ENCODE data around the gene PBX3. TPM values are rescaled to one million over a fixed set of nuclear protein-coding genes. Genes with fewer than 3 reads are reported as not detected.

The PBX3 gene
- total RNA-seq, 1 experiment from 2014 or later = 8.8 TPM

DNA sequence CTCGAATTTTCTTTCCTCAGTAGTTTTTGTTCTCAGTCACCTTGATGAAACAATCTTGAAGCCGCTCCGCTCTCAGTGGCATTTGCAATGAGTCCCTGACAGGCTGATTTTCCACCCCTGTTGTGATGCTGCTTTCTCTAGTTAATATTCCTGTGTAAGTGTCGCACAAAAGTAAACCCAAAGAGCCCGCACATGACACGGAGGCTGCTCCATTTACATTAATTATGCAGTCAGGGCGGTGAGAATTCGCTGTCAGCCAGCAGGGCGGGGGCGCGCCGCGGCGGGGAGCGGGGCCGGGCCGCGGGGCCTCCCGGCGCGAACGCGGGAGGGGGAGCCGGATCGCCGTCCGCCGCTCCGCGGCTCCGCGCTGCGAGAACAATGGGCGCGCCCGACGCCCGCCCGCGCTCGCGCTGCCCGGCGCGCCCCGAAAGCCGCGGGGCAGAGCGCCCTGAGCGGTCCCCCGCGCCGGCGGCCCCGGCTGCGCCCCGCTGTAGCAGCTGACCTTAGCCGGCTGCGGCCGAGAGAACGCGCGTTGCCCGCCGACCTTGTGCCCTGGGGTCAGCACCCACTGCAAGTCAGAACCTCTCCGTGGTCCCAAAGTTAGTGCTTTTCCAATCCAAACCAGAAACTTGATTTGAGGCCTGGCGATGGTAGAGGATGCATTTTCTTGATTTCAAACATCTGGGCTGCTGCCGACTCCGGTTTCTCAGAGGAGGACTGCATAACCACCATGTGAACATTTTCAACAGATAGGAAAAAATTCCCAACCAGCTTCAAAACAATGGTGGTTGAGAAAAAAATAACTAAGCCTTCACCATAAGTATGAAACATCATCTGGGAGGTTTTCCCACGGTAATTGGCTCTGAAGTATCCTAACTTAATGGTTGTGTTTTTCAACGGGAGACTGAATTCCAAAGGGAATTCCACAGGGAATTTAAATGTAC, 142.6 kb downstream of the PBX3 start:
- Histone ChIP-seq H3K79me2 (ENCODE audit: low read length) (no peaks in the 10 kb centered on the region), H3K27me3 (ENCODE audit: low read length) (no peaks in the 10 kb centered on the region), H3K4me2 (ENCODE audit: low read depth, low read length, poor library complexity, severe bottlenecking) (no peak overlapping the region), H2AFZ (ENCODE audit: low read length) (no peak overlapping the region), H3K9me3 (ENCODE audit: low read length) (no peaks in the 10 kb centered on the region), H3K4me3 (ENCODE audit: low read length) (no peak overlapping the region), H3K9me2 (replicated peaks; ENCODE audit: insufficient read depth, low read length) (no peaks in the 10 kb centered on the region), H3K9ac (ENCODE audit: low read length) (no peak overlapping the region), H3K36me3 (ENCODE audit: insufficient read depth, low read length) (no peaks in the 10 kb centered on the region), H3K4me1 (ENCODE audit: low read length) (no peaks in the 10 kb centered on the region), H3K27ac (ENCODE audit: low read length) (no peak overlapping the region), H4K20me1 (ENCODE audit: insufficient read depth, low read depth, low read length) (peaks cover 13% of the 10 kb centered on the region; the same call in 1 of the 2 replicates)
- no peak for DNase-seq

DNA sequence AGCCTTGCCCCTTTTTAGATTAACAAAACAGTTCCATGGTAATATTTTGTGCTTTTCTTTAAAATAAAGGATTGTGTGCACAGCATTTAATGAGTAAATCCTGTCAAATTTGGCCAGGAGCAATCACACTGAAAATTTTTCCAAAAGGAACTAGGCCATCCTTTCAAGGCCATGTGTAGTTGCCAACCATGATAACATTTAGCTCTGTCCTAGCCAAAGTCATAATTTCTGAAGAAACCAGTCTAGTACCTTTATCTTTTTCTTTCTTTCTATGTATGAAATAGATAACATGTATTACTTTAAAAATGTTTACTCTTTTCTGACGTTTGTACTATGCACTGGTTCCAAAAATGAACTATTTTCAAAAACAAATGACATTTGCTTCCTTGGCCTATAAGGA, 143.7 kb downstream of the PBX3 start:
- Histone ChIP-seq H4K20me1 (ENCODE audit: insufficient read depth, low read depth, low read length) (peaks cover 13% of the 10 kb centered on the region; the same call in 1 of the 2 replicates), H3K4me2 (ENCODE audit: low read depth, low read length, poor library complexity, severe bottlenecking) (no peak overlapping the region), H3K4me1 (ENCODE audit: low read length) (no peaks in the 10 kb centered on the region)

DNA sequence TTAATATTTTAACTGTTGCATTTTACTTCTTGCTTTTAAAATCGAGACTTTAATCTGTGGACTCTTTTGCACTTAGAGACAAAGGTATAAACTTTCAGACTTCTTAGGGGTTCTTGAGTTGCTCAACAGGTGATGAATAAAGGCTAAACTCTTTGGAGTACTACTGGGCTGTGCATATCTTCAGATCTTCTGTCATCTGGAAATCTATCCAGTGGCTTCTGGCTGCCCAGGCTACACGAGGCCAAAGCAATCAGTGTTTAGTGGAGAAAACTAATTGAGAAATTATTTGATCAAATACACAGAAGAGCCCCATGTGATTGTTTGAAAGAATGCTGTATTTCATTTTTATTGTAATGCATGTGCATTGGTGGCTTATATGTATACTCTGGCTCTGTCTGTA, 146.1 kb downstream of the PBX3 start:
- Histone ChIP-seq H3K9ac (ENCODE audit: low read length) (no peak overlapping the region), H3K9me3 (ENCODE audit: low read length) (no peaks in the 10 kb centered on the region), H3K4me1 (ENCODE audit: low read length) (no peaks in the 10 kb centered on the region), H2AFZ (ENCODE audit: low read length) (no peak overlapping the region), H3K27ac (ENCODE audit: low read length) (no peak overlapping the region), H3K9me2 (replicated peaks; ENCODE audit: insufficient read depth, low read length) (no peaks in the 10 kb centered on the region), H3K36me3 (ENCODE audit: insufficient read depth, low read length) (no peaks in the 10 kb centered on the region), H3K4me3 (ENCODE audit: low read length) (no peak overlapping the region), H4K20me1 (ENCODE audit: insufficient read depth, low read depth, low read length) (peaks cover 8% of the 10 kb centered on the region; the same call in 1 of the 2 replicates), H3K79me2 (ENCODE audit: low read length) (no peaks in the 10 kb centered on the region), H3K4me2 (ENCODE audit: low read depth, low read length, poor library complexity, severe bottlenecking) (no peak overlapping the region), H3K27me3 (ENCODE audit: low read length) (no peaks in the 10 kb centered on the region)
- no peak for DNase-seq

More for the DNA sequence above, 143.7 kb downstream of the PBX3 start:
- no peak overlapping the region for H2AFZ ChIP-seq (ENCODE audit: low read length)
- H3K27ac ChIP-seq (ENCODE audit: low read length) = no peak overlapping the region
- no peaks in the 10 kb centered on the region for H3K9me3 ChIP-seq (ENCODE audit: low read length)
- no peaks in the 10 kb centered on the region for H3K27me3 ChIP-seq (ENCODE audit: low read length)
- no peak for DNase-seq
- no peaks in the 10 kb centered on the region for H3K36me3 ChIP-seq (ENCODE audit: insufficient read depth, low read length)
- no peak overlapping the region for H3K9ac ChIP-seq (ENCODE audit: low read length)
- H3K9me2 ChIP-seq (replicated peaks; ENCODE audit: insufficient read depth, low read length) = no peaks in the 10 kb centered on the region
- no peaks in the 10 kb centered on the region for H3K79me2 ChIP-seq (ENCODE audit: low read length)
- H3K4me3 ChIP-seq (ENCODE audit: low read length) = no peak overlapping the region

DNA sequence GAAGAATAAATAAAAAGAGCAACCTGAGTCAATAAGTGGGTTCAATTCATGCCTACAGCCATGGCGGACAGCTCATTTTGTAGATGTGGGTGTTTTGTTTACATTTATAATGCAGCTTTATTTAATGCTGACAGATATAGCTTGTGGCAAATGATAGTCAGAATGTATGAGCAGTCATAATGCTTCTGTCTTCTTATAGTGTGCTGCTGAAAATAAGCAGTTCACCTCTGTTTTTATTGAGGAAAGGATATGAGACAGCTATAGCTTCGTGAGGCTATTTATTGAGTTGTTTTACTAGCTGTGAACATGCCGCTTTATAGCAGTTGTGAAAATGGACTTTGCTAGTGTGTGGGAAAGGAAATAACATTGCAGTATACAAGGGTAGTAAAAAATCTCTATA, 147.4 kb downstream of the PBX3 start:
- Histone ChIP-seq H3K9me2 (replicated peaks; ENCODE audit: insufficient read depth, low read length) (no peaks in the 10 kb centered on the region), H3K36me3 (ENCODE audit: insufficient read depth, low read length) (no peaks in the 10 kb centered on the region), H3K27me3 (ENCODE audit: low read length) (no peaks in the 10 kb centered on the region), H4K20me1 (ENCODE audit: insufficient read depth, low read depth, low read length) (peaks cover 9% of the 10 kb centered on the region; the same call in 1 of the 2 replicates), H3K79me2 (ENCODE audit: low read length) (no peaks in the 10 kb centered on the region), H3K9ac (ENCODE audit: low read length) (no peak overlapping the region), H3K4me2 (ENCODE audit: low read depth, low read length, poor library complexity, severe bottlenecking) (no peak overlapping the region), H3K4me1 (ENCODE audit: low read length) (no peaks in the 10 kb centered on the region), H3K4me3 (ENCODE audit: low read length) (no peak overlapping the region), H2AFZ (ENCODE audit: low read length) (no peak overlapping the region), H3K27ac (ENCODE audit: low read length) (no peak overlapping the region), H3K9me3 (ENCODE audit: low read length) (no peaks in the 10 kb centered on the region)
- DNase-seq = no peak

DNA sequence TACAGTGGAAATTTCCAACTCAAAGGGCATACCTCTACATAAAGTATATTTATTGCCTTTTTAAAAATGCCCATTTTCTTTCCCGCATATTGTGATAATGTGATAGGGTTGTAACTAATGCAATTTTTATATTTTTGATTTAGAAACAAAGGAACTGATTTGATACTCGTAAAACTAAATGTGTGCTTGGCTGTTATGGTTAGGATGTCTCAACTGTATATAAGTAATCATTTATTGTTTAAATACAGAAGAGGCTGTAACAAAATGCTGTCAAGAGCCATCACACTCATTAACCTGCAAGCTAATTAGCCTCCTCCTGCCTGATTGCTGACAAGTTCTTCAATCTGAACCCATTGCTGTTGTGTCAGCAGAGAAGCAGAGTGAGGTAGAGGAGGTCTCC, 149.2 kb downstream of the PBX3 start:
- no peak overlapping the region for H2AFZ ChIP-seq (ENCODE audit: low read length)
- no peak overlapping the region for H3K4me2 ChIP-seq (ENCODE audit: low read depth, low read length, poor library complexity, severe bottlenecking)
- H3K9me2 ChIP-seq (replicated peaks; ENCODE audit: insufficient read depth, low read length) = no peaks in the 10 kb centered on the region
- no peaks in the 10 kb centered on the region for H3K27me3 ChIP-seq (ENCODE audit: low read length)
- H4K20me1 ChIP-seq (ENCODE audit: insufficient read depth, low read depth, low read length) = peaks cover 3% of the 10 kb centered on the region; the same call in 1 of the 2 replicates
- H3K9me3 ChIP-seq (ENCODE audit: low read length) = no peaks in the 10 kb centered on the region
- H3K79me2 ChIP-seq (ENCODE audit: low read length) = no peaks in the 10 kb centered on the region
- H3K9ac ChIP-seq (ENCODE audit: low read length) = no peak overlapping the region
- H3K36me3 ChIP-seq (ENCODE audit: insufficient read depth, low read length) = no peaks in the 10 kb centered on the region
- H3K4me3 ChIP-seq (ENCODE audit: low read length) = no peak overlapping the region
- H3K27ac ChIP-seq (ENCODE audit: low read length) = no peak overlapping the region
- H3K4me1 ChIP-seq (ENCODE audit: low read length) = no peaks in the 10 kb centered on the region
- no peak for DNase-seq

DNA sequence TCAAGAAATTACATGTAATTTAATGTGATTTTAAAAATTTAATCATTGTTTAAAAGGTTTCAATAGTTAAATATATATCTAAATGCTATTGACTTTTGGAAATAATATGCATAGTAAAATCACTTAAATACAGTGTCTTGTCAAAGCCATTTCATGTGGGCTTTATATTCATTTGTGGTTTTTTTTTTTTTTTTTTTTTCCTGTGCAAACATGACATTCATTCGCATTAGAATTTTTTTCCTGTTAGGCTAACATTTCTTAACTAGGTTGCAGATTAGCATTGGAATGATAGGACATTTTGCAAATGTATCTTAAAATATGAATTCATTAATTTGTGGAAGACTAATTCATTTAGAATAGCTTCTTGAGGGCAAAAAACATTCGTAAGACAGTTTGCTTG, 149.8 kb downstream of the PBX3 start:
- Histone ChIP-seq H3K9ac (ENCODE audit: low read length) (no peak overlapping the region), H3K27ac (ENCODE audit: low read length) (no peak overlapping the region), H3K4me3 (ENCODE audit: low read length) (no peak overlapping the region), H2AFZ (ENCODE audit: low read length) (no peak overlapping the region), H3K27me3 (ENCODE audit: low read length) (no peaks in the 10 kb centered on the region), H3K4me2 (ENCODE audit: low read depth, low read length, poor library complexity, severe bottlenecking) (no peak overlapping the region), H3K9me2 (replicated peaks; ENCODE audit: insufficient read depth, low read length) (no peaks in the 10 kb centered on the region), H3K36me3 (ENCODE audit: insufficient read depth, low read length) (no peaks in the 10 kb centered on the region), H3K79me2 (ENCODE audit: low read length) (no peaks in the 10 kb centered on the region), H3K9me3 (ENCODE audit: low read length) (no peaks in the 10 kb centered on the region), H4K20me1 (ENCODE audit: insufficient read depth, low read depth, low read length) (peaks cover 3% of the 10 kb centered on the region; the same call in 1 of the 2 replicates), H3K4me1 (ENCODE audit: low read length) (no peaks in the 10 kb centered on the region)
- DNase-seq = no peak

DNA sequence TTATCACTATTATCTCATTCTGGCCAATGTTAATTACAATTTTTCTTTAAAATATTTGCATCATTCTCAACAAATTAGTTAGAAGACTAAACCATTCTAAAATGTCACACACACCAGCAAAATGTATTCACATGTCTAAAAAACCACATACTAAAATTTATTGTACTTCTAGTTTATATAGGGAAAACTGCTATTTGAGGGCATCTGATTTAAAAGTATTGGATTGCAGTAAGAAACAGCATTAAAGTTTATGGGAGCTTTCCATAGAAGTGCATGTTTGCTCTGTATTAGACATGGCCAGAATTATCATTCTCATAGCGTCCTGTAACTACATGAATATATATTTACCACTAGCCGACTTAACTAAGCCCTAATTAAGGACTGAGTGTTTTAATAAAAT, 150.3 kb downstream of the PBX3 start:
- Histone ChIP-seq H3K79me2 (ENCODE audit: low read length) (no peaks in the 10 kb centered on the region), H2AFZ (ENCODE audit: low read length) (no peak overlapping the region), H3K27ac (ENCODE audit: low read length) (no peak overlapping the region), H3K9ac (ENCODE audit: low read length) (no peak overlapping the region), H3K9me3 (ENCODE audit: low read length) (no peaks in the 10 kb centered on the region), H3K4me2 (ENCODE audit: low read depth, low read length, poor library complexity, severe bottlenecking) (no peak overlapping the region), H3K4me1 (ENCODE audit: low read length) (no peaks in the 10 kb centered on the region), H4K20me1 (ENCODE audit: insufficient read depth, low read depth, low read length) (peaks cover 3% of the 10 kb centered on the region; the same call in 1 of the 2 replicates), H3K9me2 (replicated peaks; ENCODE audit: insufficient read depth, low read length) (no peaks in the 10 kb centered on the region), H3K27me3 (ENCODE audit: low read length) (no peaks in the 10 kb centered on the region), H3K36me3 (ENCODE audit: insufficient read depth, low read length) (no peaks in the 10 kb centered on the region), H3K4me3 (ENCODE audit: low read length) (no peak overlapping the region)
- no peak for DNase-seq

DNA sequence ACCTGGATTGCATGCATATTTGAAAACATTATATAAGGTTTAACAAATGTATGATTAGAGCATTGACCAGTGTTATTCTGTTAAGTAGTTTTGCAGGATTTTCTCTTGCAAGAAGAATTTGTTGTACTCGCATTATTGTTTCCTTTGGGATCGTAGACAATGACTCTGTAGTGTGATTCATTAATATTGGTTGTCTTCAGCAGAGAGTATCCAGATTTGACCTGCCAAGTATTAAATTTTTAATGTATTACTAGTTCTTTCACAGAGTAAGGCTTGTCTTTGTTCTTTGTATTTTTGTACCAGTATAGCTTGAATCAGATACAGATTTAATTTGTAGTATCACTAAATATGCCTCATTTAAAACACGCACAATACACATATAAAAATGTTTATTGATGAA, 155.0 kb downstream of the PBX3 start:
- DNase-seq = no peak
- Histone ChIP-seq H4K20me1 (ENCODE audit: insufficient read depth, low read depth, low read length) (peaks cover 3% of the 10 kb centered on the region; the same call in 1 of the 2 replicates), H3K4me1 (ENCODE audit: low read length) (peaks cover 4% of the 10 kb centered on the region; the same call in 1 of the 2 replicates), H3K4me2 (ENCODE audit: low read depth, low read length, poor library complexity, severe bottlenecking) (no peak overlapping the region), H3K9me2 (replicated peaks; ENCODE audit: insufficient read depth, low read length) (no peaks in the 10 kb centered on the region), H3K27me3 (ENCODE audit: low read length) (no peaks in the 10 kb centered on the region), H3K79me2 (ENCODE audit: low read length) (no peaks in the 10 kb centered on the region), H3K27ac (ENCODE audit: low read length) (no peak overlapping the region), H2AFZ (ENCODE audit: low read length) (no peak overlapping the region), H3K9ac (ENCODE audit: low read length) (no peak overlapping the region), H3K36me3 (ENCODE audit: insufficient read depth, low read length) (no peaks in the 10 kb centered on the region), H3K9me3 (ENCODE audit: low read length) (no peaks in the 10 kb centered on the region), H3K4me3 (ENCODE audit: low read length) (no peak overlapping the region)

Measured in Karpas-422 (cell line).